ENCODE data around the gene WNT7B.

The WNT7B gene

DNA sequence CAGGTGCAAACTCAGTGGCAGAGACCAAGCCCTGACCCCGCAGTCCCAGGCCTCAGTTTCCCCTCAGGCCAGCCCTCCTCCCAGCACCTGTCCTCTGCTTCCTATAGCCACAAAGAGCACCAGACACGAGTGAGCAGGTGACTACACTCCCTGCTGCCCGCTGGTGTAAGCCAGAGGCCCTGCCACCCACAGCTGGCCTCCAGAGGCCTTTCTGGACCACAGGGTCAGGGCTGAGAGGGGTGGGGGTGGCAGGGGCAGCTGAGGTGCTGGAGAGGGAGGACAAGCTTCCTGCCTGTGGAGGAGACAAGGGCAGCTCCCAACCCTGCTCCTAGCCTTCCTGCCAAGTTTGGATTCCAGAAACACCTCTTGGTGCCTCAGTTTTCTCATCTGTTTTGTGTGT, 31.3 kb upstream of the WNT7B start:
- Histone ChIP-seq H3F3A (ENCODE audit: low read depth) (no peaks in the 10 kb centered on the region), H3K4me3 (ENCODE audit: low read length, poor library complexity, severe bottlenecking) (no peak overlapping the region), H3K4me2 (ENCODE audit: low read depth, low read length, poor library complexity, severe bottlenecking) (no peak overlapping the region), H3K4me1 (ENCODE audit: insufficient read depth, low read length, poor library complexity, severe bottlenecking) (peaks cover 30% of the 10 kb centered on the region), H3K27me3 (ENCODE audit: insufficient read depth, low read length, poor library complexity, severe bottlenecking) (no peaks in the 10 kb centered on the region), H2AFZ (ENCODE audit: low read length) (no peak overlapping the region), H3K36me3 (ENCODE audit: insufficient read depth, low read length) (no peaks in the 10 kb centered on the region), H3K9me2 (replicated peaks; ENCODE audit: low read depth, low read length) (no peaks in the 10 kb centered on the region), H4K20me1 (ENCODE audit: insufficient read depth, low read length, poor library complexity, severe bottlenecking) (no peaks in the 10 kb centered on the region), H3K9me3 (ENCODE audit: insufficient read depth, low read depth, low read length) (no peaks in the 10 kb centered on the region), H3K9ac (ENCODE audit: low read depth, low read length, poor library complexity, severe bottlenecking) (no peak overlapping the region), H3K79me2 (ENCODE audit: insufficient read depth, low read length) (peaks cover 14% of the 10 kb centered on the region)
- TF ChIP-seq, protein P1, sequence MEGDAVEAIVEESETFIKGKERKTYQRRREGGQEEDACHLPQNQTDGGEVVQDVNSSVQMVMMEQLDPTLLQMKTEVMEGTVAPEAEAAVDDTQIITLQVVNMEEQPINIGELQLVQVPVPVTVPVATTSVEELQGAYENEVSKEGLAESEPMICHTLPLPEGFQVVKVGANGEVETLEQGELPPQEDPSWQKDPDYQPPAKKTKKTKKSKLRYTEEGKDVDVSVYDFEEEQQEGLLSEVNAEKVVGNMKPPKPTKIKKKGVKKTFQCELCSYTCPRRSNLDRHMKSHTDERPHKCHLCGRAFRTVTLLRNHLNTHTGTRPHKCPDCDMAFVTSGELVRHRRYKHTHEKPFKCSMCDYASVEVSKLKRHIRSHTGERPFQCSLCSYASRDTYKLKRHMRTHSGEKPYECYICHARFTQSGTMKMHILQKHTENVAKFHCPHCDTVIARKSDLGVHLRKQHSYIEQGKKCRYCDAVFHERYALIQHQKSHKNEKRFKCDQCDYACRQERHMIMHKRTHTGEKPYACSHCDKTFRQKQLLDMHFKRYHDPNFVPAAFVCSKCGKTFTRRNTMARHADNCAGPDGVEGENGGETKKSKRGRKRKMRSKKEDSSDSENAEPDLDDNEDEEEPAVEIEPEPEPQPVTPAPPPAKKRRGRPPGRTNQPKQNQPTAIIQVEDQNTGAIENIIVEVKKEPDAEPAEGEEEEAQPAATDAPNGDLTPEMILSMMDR (conservative IDR thresholded peaks at IDR 0.05; ENCODE audit: low read length): no peak
- TF ChIP-seq EZH2phosphoT487 (IDR thresholded peaks at IDR 0.05; ENCODE audit: borderline replicate concordance): no peak

DNA sequence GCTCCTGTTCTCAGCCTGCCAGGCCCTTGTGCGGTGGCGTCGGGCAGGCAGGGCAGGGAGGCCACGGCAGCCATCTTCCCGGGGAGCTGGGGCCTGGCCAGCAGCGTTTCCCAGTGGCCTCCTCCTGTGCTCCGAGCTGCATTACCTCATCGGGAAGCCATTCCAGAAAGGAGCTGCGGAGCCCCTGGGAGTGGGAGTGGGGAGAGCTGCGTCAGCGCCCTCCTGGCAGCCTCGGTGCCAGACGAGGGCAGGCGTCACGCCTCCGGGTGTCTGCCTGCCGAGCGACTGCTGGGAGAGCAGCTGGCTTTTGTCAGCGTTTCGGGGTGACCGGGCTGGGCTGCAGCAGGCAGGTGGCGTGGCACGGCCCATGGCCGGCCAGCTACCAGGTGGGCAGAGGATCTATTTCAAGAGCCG, 30.9 kb upstream of the WNT7B start:
- Histone ChIP-seq H3K4me2 (ENCODE audit: low read depth, low read length, poor library complexity, severe bottlenecking) (no peak overlapping the region), H3K9me3 (ENCODE audit: insufficient read depth, low read depth, low read length) (no peaks in the 10 kb centered on the region)

DNA sequence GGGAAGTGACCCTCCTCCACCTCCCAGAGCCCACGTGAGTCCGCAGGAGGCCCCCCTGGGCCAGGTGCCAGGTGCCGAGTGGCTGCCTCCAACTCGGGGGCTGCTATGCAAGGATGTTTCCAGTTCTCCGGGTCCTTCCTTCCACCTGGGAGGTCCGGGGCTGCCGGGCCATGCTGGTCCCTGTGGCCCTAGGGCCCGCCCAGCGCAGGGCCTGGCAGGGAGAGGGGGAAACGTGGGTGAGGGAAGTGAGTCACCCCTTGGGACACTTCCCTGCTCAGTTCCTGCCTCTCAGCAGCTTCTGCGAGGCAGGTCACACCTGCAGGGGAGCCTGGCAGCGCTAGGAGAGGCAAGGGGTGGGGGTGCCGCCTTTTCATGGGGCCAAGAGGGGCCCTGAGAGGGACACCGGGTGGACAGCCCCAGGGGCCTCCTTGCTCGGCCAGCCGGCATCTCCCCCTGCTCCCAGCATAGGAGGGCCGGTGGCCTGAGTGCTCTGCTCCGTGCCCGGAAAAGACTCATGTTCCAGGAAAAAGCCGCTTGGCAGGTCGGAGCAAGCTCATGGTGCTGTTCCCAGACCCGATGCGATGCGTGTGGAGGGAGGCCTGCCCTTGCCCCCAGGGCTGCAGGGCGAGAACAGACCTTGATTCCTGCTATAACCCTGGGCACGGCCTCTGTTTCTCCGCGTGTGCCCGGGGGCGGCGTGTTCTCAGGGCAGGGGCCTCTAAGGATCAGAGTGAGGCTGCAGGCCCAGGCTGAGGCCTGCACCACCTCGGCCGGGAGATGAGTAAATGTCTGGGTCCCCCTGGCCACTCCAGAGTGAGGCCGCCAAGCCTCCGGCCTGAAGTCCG, 30.3 kb upstream of the WNT7B start:
- H3K4me3 ChIP-seq (ENCODE audit: low read length, poor library complexity, severe bottlenecking): no peak overlapping the region
- H3K9ac ChIP-seq (ENCODE audit: low read depth, low read length, poor library complexity, severe bottlenecking): peak overlapping the region; percentile 48
- no peaks in the 10 kb centered on the region for H3K27me3 ChIP-seq (ENCODE audit: insufficient read depth, low read length, poor library complexity, severe bottlenecking)
- no peak overlapping the region for H2AFZ ChIP-seq (ENCODE audit: low read length)
- H3K36me3 ChIP-seq (ENCODE audit: insufficient read depth, low read length): no peaks in the 10 kb centered on the region
- H4K20me1 ChIP-seq (ENCODE audit: insufficient read depth, low read length, poor library complexity, severe bottlenecking): no peaks in the 10 kb centered on the region
- H3F3A ChIP-seq (ENCODE audit: low read depth): no peaks in the 10 kb centered on the region
- H3K79me2 ChIP-seq (ENCODE audit: insufficient read depth, low read length): 0 out of 2 replicates have a peak, but pooled peaks cover 3% of the 10 kb centered on the region
- no peaks in the 10 kb centered on the region for H3K9me2 ChIP-seq (replicated peaks; ENCODE audit: low read depth, low read length)
- H3K9me3 ChIP-seq (ENCODE audit: insufficient read depth, low read depth, low read length): no peaks in the 10 kb centered on the region
- peaks cover 23% of the 10 kb centered on the region for H3K4me1 ChIP-seq (ENCODE audit: insufficient read depth, low read length, poor library complexity, severe bottlenecking)
- H3K4me2 ChIP-seq (ENCODE audit: low read depth, low read length, poor library complexity, severe bottlenecking): peak overlapping the region; percentile 44
- TF ChIP-seq EZH2phosphoT487 (IDR thresholded peaks at IDR 0.05; ENCODE audit: borderline replicate concordance): no peak
- TF ChIP-seq, protein P1 (conservative IDR thresholded peaks at IDR 0.05; ENCODE audit: low read length): no peak

More for the DNA sequence above, 30.9 kb upstream of the WNT7B start:
- H4K20me1 ChIP-seq (ENCODE audit: insufficient read depth, low read length, poor library complexity, severe bottlenecking): no peaks in the 10 kb centered on the region
- H3K9ac ChIP-seq (ENCODE audit: low read depth, low read length, poor library complexity, severe bottlenecking): no peak overlapping the region
- no peaks in the 10 kb centered on the region for H3F3A ChIP-seq (ENCODE audit: low read depth)
- no peaks in the 10 kb centered on the region for H3K9me2 ChIP-seq (replicated peaks; ENCODE audit: low read depth, low read length)
- peaks cover 26% of the 10 kb centered on the region for H3K4me1 ChIP-seq (ENCODE audit: insufficient read depth, low read length, poor library complexity, severe bottlenecking)
- H3K36me3 ChIP-seq (ENCODE audit: insufficient read depth, low read length): no peaks in the 10 kb centered on the region
- no peaks in the 10 kb centered on the region for H3K27me3 ChIP-seq (ENCODE audit: insufficient read depth, low read length, poor library complexity, severe bottlenecking)
- peaks cover 9% of the 10 kb centered on the region for H3K79me2 ChIP-seq (ENCODE audit: insufficient read depth, low read length)
- TF ChIP-seq EZH2phosphoT487 (IDR thresholded peaks at IDR 0.05; ENCODE audit: borderline replicate concordance): no peak
- TF ChIP-seq, protein P1 (conservative IDR thresholded peaks at IDR 0.05; ENCODE audit: low read length): no peak
- H2AFZ ChIP-seq (ENCODE audit: low read length): no peak overlapping the region
- no peak overlapping the region for H3K4me3 ChIP-seq (ENCODE audit: low read length, poor library complexity, severe bottlenecking)

Data from Loucy (cell line).